ENCODE results near the gene ID4. TPM values are rescaled to one million over a fixed set of nuclear protein-coding genes. Genes with fewer than 3 reads are reported as not detected.

ID4 gene
- total and polyA plus RNA-seq, 5 donors, result 32.3 to 74.5 (median 38.2) TPM

DNA sequence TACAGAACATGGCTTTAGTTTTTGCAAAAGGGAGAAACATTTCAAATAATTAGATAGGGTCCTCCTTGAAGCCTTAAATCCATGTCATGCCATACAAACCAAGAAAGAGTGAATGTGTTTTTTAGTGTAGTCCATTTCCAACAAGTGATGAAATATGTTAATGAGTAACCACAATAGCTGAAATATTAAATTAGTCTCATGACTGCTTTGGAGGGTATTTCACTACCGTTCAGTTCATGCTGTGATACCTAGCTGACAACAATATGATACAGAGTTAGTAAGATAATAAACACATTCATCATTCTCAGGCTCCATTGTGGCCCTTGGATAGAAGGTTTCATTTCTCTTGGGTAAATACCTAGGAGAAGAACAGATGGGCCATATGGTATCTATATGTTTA, 5.8 kb upstream of the ID4 start:
- H3K27ac ChIP-seq (ENCODE audit: low read length), result no peak overlapping the region
- DNase-seq (no peak), ATAC-seq (no peak)
- H3K4me1 ChIP-seq (ENCODE audit: control insufficient read depth, insufficient read depth, low read length), result no peaks in the 10 kb centered on the region
- no peaks in the 10 kb centered on the region for H3K27me3 ChIP-seq (ENCODE audit: control insufficient read depth, insufficient read depth)
- intact Hi-C loops (cut with DNase I), result no loop called here
- H3K4me3 ChIP-seq (ENCODE audit: low read length), result no peak overlapping the region
- WGBS, result 70% methylated on average over 1 of the region's 1 CpG
- no peaks in the 10 kb centered on the region for H3K9me3 ChIP-seq (ENCODE audit: control insufficient read depth, low read length)

DNA sequence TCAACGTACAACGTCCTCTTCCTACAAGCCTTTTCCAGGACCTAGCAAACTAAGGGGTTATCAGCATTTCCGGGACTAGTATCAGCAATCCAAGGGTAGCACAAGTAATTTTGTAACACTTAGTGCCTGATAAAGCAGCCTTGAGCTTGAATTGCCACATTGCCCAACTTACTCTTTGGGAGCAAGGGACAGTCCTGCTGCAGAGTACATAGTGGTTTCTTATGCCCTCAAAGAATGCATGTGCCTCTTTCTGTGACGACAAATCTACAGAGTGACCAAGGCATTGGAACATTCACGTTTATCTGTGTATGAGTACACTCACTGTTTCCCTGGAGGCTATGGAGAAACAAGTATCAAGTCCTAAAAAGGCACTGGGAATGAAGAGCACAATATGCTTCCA, 3.2 kb upstream of the ID4 start:
- WGBS, result 33% methylated on average over 5 of the region's 5 CpGs
- Histone ChIP-seq H3K4me1 (ENCODE audit: control insufficient read depth, insufficient read depth, low read length) (no peaks in the 10 kb centered on the region), H3K27ac (ENCODE audit: low read length) (no peak overlapping the region), H3K4me3 (ENCODE audit: low read length) (no peak overlapping the region), H3K27me3 (ENCODE audit: control insufficient read depth, insufficient read depth) (no peaks in the 10 kb centered on the region), H3K9me3 (ENCODE audit: control insufficient read depth, low read length) (no peaks in the 10 kb centered on the region)
- DNase-seq (no peak), ATAC-seq (peak; percentile 3 to 52)
- intact Hi-C loops (cut with DNase I), result no loop called here

DNA sequence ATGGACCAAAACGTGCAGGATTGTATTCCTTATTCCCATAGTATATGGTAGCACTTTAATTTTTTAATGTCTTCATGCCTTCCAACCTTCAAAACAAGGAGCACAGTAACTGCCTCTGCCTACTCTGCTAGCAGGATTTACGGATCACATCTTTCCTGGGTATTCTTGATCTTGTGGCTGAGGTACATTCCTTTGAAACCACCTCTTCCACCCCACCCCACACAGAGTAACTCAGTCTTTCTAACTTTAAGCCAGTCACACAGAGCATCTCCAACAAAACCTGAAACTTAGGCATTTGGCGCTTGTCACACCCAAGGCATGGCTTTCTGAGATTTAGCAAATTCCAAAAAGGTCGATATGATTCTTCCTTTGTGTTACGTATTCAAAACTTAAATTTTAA, 2.3 kb upstream of the ID4 start:
- no peak overlapping the region for H3K4me3 ChIP-seq (ENCODE audit: low read length)
- DNase-seq (no peak), ATAC-seq (no peak)
- WGBS, result 80% methylated on average over 5 of the region's 5 CpGs
- H3K4me1 ChIP-seq (ENCODE audit: control insufficient read depth, insufficient read depth, low read length), result no peaks in the 10 kb centered on the region
- intact Hi-C loops (cut with DNase I), result no loop called here
- no peaks in the 10 kb centered on the region for H3K9me3 ChIP-seq (ENCODE audit: control insufficient read depth, low read length)
- H3K27me3 ChIP-seq (ENCODE audit: control insufficient read depth, insufficient read depth), result no peaks in the 10 kb centered on the region
- no peak overlapping the region for H3K27ac ChIP-seq (ENCODE audit: low read length)

DNA sequence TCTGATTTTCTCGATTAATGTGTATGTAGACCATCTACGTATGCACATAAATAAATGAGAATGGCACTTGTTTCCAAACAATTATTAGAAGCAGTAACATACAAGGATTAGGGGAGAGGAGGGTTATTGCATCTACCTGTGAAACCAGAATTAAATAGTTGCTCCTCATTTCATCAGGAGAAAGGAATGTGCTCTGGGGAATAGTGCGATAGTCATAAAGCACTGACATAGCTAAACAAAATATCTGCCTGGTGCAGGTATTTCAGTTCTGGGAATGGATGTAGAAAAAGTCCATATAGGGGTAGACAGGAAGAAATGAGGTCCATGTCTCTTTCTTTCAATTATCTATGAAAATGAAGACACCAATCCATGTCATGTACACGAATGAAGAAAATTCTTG, 1.6 kb upstream of the ID4 start:
- H3K4me3 ChIP-seq (ENCODE audit: low read length), result no peak overlapping the region
- intact Hi-C loops (cut with DNase I), result loop anchor here in 1 of 4 donors (2.0 kb wide), 1 partner anchor 31 kb away; no protein-coding TSS in a partner anchor
- H3K27ac ChIP-seq (ENCODE audit: low read length), result no peak overlapping the region
- DNase-seq (no peak), ATAC-seq (no peak)
- no peaks in the 10 kb centered on the region for H3K27me3 ChIP-seq (ENCODE audit: control insufficient read depth, insufficient read depth)
- WGBS, result 92% methylated on average over 4 of the region's 4 CpGs
- H3K9me3 ChIP-seq (ENCODE audit: control insufficient read depth, low read length), result no peaks in the 10 kb centered on the region
- no peaks in the 10 kb centered on the region for H3K4me1 ChIP-seq (ENCODE audit: control insufficient read depth, insufficient read depth, low read length)

DNA sequence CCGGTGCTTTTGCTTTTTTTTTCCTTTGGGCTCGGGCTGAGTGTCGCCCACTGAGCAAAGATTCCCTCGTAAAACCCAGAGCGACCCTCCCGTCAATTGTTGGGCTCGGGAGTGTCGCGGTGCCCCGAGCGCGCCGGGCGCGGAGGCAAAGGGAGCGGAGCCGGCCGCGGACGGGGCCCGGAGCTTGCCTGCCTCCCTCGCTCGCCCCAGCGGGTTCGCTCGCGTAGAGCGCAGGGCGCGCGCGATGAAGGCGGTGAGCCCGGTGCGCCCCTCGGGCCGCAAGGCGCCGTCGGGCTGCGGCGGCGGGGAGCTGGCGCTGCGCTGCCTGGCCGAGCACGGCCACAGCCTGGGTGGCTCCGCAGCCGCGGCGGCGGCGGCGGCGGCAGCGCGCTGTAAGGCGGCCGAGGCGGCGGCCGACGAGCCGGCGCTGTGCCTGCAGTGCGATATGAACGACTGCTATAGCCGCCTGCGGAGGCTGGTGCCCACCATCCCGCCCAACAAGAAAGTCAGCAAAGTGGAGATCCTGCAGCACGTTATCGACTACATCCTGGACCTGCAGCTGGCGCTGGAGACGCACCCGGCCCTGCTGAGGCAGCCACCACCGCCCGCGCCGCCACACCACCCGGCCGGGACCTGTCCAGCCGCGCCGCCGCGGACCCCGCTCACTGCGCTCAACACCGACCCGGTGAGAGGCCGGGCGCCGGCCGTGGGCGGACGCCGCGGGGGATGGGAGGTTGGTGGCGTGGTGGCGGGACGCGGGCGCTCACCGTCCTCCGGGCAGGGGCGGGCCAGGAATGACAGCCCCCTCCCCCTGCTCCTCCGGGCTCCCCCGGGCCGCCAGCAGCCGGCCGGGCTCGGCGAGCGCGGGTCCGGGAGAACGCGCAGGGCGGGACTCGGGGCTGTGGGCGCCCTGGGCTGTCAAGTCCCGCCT, 606 bp downstream of the ID4 start:
- peak overlapping the region; percentile 92 for H3K27ac ChIP-seq (ENCODE audit: low read length)
- H3K4me3 ChIP-seq (ENCODE audit: low read length), result peak overlapping the region; percentile 82
- no peaks in the 10 kb centered on the region for H3K4me1 ChIP-seq (ENCODE audit: control insufficient read depth, insufficient read depth, low read length)
- no peaks in the 10 kb centered on the region for H3K9me3 ChIP-seq (ENCODE audit: control insufficient read depth, low read length)
- H3K27me3 ChIP-seq (ENCODE audit: control insufficient read depth, insufficient read depth), result no peaks in the 10 kb centered on the region
- DNase-seq (peak; percentile 44 to 77 (median 68)), ATAC-seq (peak; percentile 2 to 12)
- intact Hi-C loops (cut with DNase I), result loop anchor here in 1 of 4 donors (2.0 kb wide), 1 partner anchor 33 kb away; no protein-coding TSS in a partner anchor
- WGBS, result under 1% methylated on average over 122 of the region's 122 CpGs

DNA sequence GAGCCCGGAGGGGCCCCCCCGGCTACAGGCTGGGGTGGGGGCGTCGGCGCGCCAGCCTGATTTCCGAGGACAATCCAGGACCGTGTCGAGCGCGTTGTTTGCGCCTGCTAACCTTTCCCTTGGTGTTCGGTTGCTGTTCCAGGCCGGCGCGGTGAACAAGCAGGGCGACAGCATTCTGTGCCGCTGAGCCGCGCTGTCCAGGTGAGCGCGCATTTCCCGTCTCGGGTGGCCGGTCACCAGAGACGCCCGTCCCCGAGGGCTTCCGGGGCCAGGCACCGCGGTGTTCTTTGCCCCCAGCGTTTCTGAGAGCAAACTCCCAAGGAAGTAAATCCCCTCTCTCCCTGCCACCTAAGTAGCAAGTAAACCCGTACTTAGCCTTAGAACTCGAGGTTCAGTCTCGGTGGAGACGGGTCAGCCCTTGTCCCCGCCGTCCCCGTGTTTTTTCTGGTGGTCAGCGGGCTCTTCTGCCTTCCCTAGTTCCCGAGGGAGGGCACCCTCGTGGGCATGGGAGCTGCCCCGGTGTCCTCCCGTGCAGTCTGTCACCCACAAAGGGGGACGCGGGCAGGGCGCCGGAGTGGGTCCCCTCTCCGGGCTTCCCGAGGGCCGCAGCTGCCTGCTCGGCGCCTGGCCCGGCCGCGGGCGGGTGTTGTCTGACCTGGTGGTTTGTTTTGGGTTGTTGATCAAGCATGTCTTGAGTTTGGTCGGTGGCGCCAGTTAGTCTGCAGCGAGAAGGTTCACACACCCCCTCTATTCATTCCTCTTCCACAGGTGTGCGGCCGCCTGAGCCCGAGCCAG, 1.5 kb downstream of the ID4 start:
- under 1% methylated on average over 63 of the region's 63 CpGs for WGBS
- no peaks in the 10 kb centered on the region for H3K9me3 ChIP-seq (ENCODE audit: control insufficient read depth, low read length)
- no peaks in the 10 kb centered on the region for H3K4me1 ChIP-seq (ENCODE audit: control insufficient read depth, insufficient read depth, low read length)
- DNase-seq (peak; percentile 39 to 65 (median 59)), ATAC-seq (peak in 1 of 2 donors; percentile 0)
- H3K27ac ChIP-seq (ENCODE audit: low read length), result peak overlapping the region; percentile 92
- intact Hi-C loops (cut with DNase I), result no loop called here
- peak overlapping the region; percentile 82 for H3K4me3 ChIP-seq (ENCODE audit: low read length)
- no peaks in the 10 kb centered on the region for H3K27me3 ChIP-seq (ENCODE audit: control insufficient read depth, insufficient read depth)

DNA sequence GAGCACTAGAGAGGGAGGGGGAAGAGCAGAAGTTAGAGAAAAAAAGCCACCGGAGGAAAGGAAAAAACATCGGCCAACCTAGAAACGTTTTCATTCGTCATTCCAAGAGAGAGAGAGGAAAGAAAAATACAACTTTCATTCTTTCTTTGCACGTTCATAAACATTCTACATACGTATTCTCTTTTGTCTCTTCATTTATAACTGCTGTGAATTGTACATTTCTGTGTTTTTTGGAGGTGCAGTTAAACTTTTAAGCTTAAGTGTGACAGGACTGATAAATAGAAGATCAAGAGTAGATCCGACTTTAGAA, 2.0 kb downstream of the ID4 start:
- no peaks in the 10 kb centered on the region for H3K27me3 ChIP-seq (ENCODE audit: control insufficient read depth, insufficient read depth)
- DNase-seq (no peak), ATAC-seq (no peak)
- H3K4me3 ChIP-seq (ENCODE audit: low read length), result peak overlapping the region; percentile 82
- intact Hi-C loops (cut with DNase I), result no loop called here
- WGBS, result 11% methylated on average over 7 of the region's 7 CpGs
- H3K4me1 ChIP-seq (ENCODE audit: control insufficient read depth, insufficient read depth, low read length), result no peaks in the 10 kb centered on the region
- H3K9me3 ChIP-seq (ENCODE audit: control insufficient read depth, low read length), result no peaks in the 10 kb centered on the region
- H3K27ac ChIP-seq (ENCODE audit: low read length), result peak overlapping the region; percentile 92

DNA sequence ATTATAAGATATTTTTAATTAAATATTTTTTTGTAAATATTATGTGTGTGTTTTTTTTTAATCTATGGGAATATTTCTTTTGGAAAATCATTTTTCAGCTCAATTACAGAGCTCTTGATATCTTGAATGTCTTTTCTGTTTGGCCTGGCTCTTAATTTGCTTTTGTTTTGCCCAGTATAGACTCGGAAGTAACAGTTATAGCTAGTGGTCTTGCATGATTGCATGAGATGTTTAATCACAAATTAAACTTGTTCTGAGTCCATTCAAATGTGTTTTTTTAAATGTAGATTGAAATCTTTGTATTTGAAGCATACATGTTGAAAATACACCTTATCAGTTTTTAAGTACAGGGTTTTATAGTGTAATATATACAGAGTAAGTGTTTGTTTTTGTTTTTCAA, 2.6 kb downstream of the ID4 start:
- 47% methylated on average over 1 of the region's 1 CpG for WGBS
- H3K27me3 ChIP-seq (ENCODE audit: control insufficient read depth, insufficient read depth), result no peaks in the 10 kb centered on the region
- no peak for ATAC-seq

DNA sequence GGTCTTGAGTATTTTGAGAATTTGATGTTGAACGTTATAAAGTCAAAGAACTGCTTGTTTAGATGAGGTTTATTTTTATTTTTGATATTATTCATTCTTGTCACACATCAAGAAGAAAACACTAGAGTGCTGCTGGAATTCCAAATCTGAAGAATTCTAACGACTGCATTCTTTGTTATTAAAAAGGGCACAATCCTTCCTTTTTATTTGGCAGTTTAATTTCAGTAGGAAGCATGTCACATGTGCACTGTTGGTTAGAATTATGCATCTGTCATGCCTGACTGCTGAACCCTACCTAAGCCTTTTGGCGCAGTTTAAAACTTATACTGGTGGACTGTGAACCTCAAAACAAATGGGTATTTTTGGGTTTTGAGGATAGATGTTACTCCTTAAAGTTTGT, 4.0 kb downstream of the ID4 start:
- peak overlapping the region; percentile 52 for H3K4me3 ChIP-seq (ENCODE audit: low read length)
- DNase-seq, result no peak
- H3K4me1 ChIP-seq (ENCODE audit: control insufficient read depth, insufficient read depth, low read length), result peaks cover 3% of the 10 kb centered on the region
- H3K27ac ChIP-seq (ENCODE audit: low read length), result no peak overlapping the region
- 52% methylated on average over 3 of the region's 3 CpGs for WGBS
- intact Hi-C loops (cut with DNase I), result no loop called here
- no peak for ATAC-seq
- no peaks in the 10 kb centered on the region for H3K27me3 ChIP-seq (ENCODE audit: control insufficient read depth, insufficient read depth)
- H3K9me3 ChIP-seq (ENCODE audit: control insufficient read depth, low read length), result no peaks in the 10 kb centered on the region

More for the DNA sequence above, 2.6 kb downstream of the ID4 start:
- H3K4me3 ChIP-seq (ENCODE audit: low read length), result peak overlapping the region; percentile 52
- no peak for DNase-seq
- no peaks in the 10 kb centered on the region for H3K9me3 ChIP-seq (ENCODE audit: control insufficient read depth, low read length)
- intact Hi-C loops (cut with DNase I), result no loop called here
- H3K4me1 ChIP-seq (ENCODE audit: control insufficient read depth, insufficient read depth, low read length), result no peaks in the 10 kb centered on the region
- no peak overlapping the region for H3K27ac ChIP-seq (ENCODE audit: low read length)

DNA sequence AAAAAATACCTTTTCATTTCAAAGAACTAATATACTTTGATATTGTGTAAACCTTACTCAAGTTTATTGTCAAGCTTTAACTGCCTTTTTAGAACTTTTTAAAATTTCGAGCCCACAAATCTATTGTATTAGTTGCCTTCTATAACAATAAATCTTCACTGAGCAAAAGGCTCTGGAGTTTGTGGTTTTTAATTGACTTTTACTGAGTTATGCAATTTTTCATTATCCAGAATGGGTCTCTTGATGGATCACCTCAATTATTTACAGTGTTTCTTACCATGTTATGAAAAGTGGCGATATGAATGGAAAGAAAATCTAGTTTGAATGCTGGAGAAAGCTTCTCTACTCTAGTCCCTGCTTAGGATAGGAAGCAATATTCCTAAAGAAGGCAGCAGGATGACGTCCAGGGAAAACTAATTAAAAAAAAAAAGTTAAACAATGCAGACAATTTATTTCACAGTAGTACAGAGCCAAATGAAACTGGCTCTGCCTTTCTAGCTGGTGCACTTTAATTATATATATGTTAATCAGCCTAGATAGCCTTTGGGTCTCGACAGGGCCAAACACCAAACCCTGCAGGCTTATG, 5.0 kb downstream of the ID4 start:
- Histone ChIP-seq H3K4me1 (ENCODE audit: control insufficient read depth, insufficient read depth, low read length) (peaks cover 3% of the 10 kb centered on the region), H3K27ac (ENCODE audit: low read length) (no peak overlapping the region), H3K4me3 (ENCODE audit: low read length) (no peak overlapping the region), H3K27me3 (ENCODE audit: control insufficient read depth, insufficient read depth) (no peaks in the 10 kb centered on the region), H3K9me3 (ENCODE audit: control insufficient read depth, low read length) (no peaks in the 10 kb centered on the region)
- intact Hi-C loops (cut with DNase I), result no loop called here
- DNase-seq (no peak), ATAC-seq (no peak)
- 45% methylated on average over 4 of the region's 4 CpGs for WGBS

DNA sequence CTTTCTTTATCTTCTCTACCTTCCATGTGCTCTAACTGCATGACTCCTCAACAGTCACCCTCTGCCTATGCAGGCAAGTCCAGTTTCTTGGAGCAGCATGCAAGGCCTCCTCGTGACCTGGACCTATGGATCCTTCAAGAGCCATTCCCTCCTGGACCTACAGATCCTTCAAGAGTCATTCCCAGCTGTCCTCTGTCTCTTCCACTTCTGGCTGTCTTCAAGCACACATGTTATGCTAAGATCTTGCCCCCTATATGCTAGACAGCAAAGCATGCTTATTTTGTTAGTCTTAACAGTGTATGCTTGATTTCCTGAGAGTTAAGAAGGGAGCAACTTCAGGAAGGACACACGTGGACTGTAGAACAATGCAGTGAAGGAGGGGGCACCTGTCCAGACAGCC, 7.5 kb downstream of the ID4 start:
- intact Hi-C loops (cut with DNase I), result loop anchor here in 1 of 4 donors (5.0 kb wide), 1 partner anchor 32 kb away; no protein-coding TSS in a partner anchor
- H3K4me1 ChIP-seq (ENCODE audit: control insufficient read depth, insufficient read depth, low read length), result peaks cover 3% of the 10 kb centered on the region
- DNase-seq (no peak), ATAC-seq (peak in 1 of 2 donors; percentile 8)
- no peaks in the 10 kb centered on the region for H3K9me3 ChIP-seq (ENCODE audit: control insufficient read depth, low read length)
- no peak overlapping the region for H3K4me3 ChIP-seq (ENCODE audit: low read length)
- WGBS, result 69% methylated on average over 2 of the region's 2 CpGs
- no peaks in the 10 kb centered on the region for H3K27me3 ChIP-seq (ENCODE audit: control insufficient read depth, insufficient read depth)
- H3K27ac ChIP-seq (ENCODE audit: low read length), result peak overlapping the region; percentile 43
